ENCODE measurements around the gene VASN. TPM values are rescaled to one million over a fixed set of nuclear protein-coding genes. Genes with fewer than 3 reads are reported as not detected.
A peak's percentile ranks its signal among the peaks of the same experiment; 100 is the strongest.

Gene VASN
- total and polyA plus RNA-seq, 7 donors, result 0.46 to 10.2 (median 7.1) TPM

DNA sequence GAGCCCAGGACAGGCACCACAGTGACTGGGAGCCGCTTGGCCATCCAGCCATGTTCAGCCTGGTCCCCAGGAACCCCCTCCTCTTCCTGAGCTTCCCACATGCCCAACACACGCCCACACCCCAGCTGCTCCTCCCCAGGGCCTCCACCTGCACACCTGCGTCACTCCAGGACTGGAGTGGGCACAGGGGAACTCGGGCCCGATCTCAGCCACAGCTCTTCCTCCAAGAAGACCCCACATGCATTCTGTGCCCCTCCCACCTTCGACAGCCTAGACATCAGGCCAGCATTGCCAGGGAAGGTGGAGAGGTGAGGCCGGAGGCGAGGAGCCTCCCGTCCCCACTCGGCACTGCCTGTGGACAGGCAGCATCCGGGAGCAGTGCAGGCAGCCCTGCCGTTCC, 6.0 kb upstream of the VASN start:
- intact Hi-C loops (cut with DNase I), result no loop called here
- Histone ChIP-seq H3K9me3 (no peaks in the 10 kb centered on the region), H3K27me3 (no peaks in the 10 kb centered on the region), H3K4me3 (no peak overlapping the region), H3K4me1 (peaks cover 0 to 10% (median 4%) of the 10 kb centered on the region in 4 donors), H3K36me3 (peaks cover 0 to 44% (median 17%) of the 10 kb centered on the region in 4 donors), H3K27ac (no peak overlapping the region)
- no peak for TF ChIP-seq POLR2A (IDR thresholded peaks at IDR 0.05)
- TF ChIP-seq POLR2AphosphoS5 (IDR thresholded peaks at IDR 0.05), result no peak
- TF ChIP-seq, protein P1, sequence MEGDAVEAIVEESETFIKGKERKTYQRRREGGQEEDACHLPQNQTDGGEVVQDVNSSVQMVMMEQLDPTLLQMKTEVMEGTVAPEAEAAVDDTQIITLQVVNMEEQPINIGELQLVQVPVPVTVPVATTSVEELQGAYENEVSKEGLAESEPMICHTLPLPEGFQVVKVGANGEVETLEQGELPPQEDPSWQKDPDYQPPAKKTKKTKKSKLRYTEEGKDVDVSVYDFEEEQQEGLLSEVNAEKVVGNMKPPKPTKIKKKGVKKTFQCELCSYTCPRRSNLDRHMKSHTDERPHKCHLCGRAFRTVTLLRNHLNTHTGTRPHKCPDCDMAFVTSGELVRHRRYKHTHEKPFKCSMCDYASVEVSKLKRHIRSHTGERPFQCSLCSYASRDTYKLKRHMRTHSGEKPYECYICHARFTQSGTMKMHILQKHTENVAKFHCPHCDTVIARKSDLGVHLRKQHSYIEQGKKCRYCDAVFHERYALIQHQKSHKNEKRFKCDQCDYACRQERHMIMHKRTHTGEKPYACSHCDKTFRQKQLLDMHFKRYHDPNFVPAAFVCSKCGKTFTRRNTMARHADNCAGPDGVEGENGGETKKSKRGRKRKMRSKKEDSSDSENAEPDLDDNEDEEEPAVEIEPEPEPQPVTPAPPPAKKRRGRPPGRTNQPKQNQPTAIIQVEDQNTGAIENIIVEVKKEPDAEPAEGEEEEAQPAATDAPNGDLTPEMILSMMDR (IDR thresholded peaks at IDR 0.05), result no peak
- no peak for TF ChIP-seq EP300 (IDR thresholded peaks at IDR 0.05)
- no peak for DNase-seq
- 92 to 94% methylated on average over 12 of the region's 12 CpGs for WGBS, 2 donors

GRCh38 chr16:4366016-4366415, 5.6 kb upstream of the VASN start:
- DNase-seq, result no peak
- H3K27ac ChIP-seq, result no peak overlapping the region
- peaks cover 0 to 14% (median 7%) of the 10 kb centered on the region in 4 donors for H3K4me1 ChIP-seq
- peaks cover 0 to 42% (median 17%) of the 10 kb centered on the region in 4 donors for H3K36me3 ChIP-seq
- no peaks in the 10 kb centered on the region for H3K9me3 ChIP-seq
- H3K4me3 ChIP-seq, result no peak overlapping the region
- no peak for TF ChIP-seq POLR2A (IDR thresholded peaks at IDR 0.05)
- no peak for TF ChIP-seq EP300 (IDR thresholded peaks at IDR 0.05)
- TF ChIP-seq POLR2AphosphoS5 (IDR thresholded peaks at IDR 0.05), result no peak
- TF ChIP-seq, protein P1 (IDR thresholded peaks at IDR 0.05), result no peak
- 95 to 96% methylated on average over 13 of the region's 13 CpGs for WGBS, 2 donors
- intact Hi-C loops (cut with DNase I), result no loop called here
- no peaks in the 10 kb centered on the region for H3K27me3 ChIP-seq

GRCh38 chr16:4367393-4367856, 4.2 kb upstream of the VASN start:
- intact Hi-C loops (cut with DNase I), result no loop called here
- peaks cover 0 to 24% (median 18%) of the 10 kb centered on the region in 4 donors for H3K4me1 ChIP-seq
- 96 to 98% methylated on average over 5 of the region's 5 CpGs for WGBS, 2 donors
- H3K36me3 ChIP-seq, result peaks cover 0 to 28% (median 15%) of the 10 kb centered on the region in 4 donors
- no peak overlapping the region for H3K27ac ChIP-seq
- no peaks in the 10 kb centered on the region for H3K9me3 ChIP-seq
- DNase-seq, result no peak
- no peaks in the 10 kb centered on the region for H3K27me3 ChIP-seq
- no peak overlapping the region for H3K4me3 ChIP-seq
- TF ChIP-seq POLR2AphosphoS5 (IDR thresholded peaks at IDR 0.05) (no peak), POLR2A (IDR thresholded peaks at IDR 0.05) (no peak), EP300 (IDR thresholded peaks at IDR 0.05) (no peak)
- TF ChIP-seq, protein P1 (IDR thresholded peaks at IDR 0.05), result no peak

DNA sequence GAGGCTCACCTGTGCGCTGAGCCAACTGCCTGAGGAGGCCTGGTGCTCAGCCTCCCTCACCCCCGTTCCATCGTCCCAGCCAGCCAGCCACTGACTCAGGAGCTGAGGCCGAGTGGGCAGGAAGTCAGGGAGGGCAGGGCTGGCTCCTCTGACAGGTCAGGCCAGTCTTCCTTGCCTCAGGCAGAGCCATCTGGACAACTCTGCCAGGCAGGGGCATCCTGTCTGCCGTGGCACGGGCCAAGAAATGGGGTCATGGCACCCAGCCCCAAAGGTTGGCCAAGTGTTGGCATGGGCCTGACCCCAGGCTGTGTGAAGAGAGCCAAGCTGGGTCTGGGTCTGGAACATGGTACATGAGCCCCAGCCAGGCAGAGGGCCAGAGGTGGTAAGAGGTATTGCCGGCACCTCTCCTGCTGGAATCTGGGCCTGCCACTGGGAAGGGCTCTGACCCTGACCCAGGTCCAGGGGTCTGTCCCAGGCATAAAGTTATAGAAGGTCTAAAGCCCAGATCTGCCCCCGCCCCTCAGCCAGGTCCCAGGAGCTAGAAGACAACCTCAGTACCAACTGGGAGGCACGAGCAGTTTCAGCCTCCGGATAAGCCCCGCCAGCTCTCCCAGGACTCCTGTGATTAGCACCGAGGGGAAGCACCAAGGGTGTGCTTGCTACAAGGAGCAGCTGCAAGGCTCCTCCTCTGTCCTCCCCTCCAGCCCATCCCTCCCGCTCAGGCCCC, 2.5 kb upstream of the VASN start:
- Histone ChIP-seq H3K36me3 (peaks cover 0 to 11% (median 4%) of the 10 kb centered on the region in 4 donors), H3K27ac (no peak overlapping the region), H3K4me1 (peaks cover 0 to 41% (median 35%) of the 10 kb centered on the region in 4 donors), H3K9me3 (no peaks in the 10 kb centered on the region), H3K4me3 (no peak overlapping the region), H3K27me3 (no peaks in the 10 kb centered on the region)
- no peak for DNase-seq
- WGBS, 2 donors, result 91% methylated on average over 13 of the region's 13 CpGs
- TF ChIP-seq POLR2A (IDR thresholded peaks at IDR 0.05), result no peak
- intact Hi-C loops (cut with DNase I), result no loop called here

DNA sequence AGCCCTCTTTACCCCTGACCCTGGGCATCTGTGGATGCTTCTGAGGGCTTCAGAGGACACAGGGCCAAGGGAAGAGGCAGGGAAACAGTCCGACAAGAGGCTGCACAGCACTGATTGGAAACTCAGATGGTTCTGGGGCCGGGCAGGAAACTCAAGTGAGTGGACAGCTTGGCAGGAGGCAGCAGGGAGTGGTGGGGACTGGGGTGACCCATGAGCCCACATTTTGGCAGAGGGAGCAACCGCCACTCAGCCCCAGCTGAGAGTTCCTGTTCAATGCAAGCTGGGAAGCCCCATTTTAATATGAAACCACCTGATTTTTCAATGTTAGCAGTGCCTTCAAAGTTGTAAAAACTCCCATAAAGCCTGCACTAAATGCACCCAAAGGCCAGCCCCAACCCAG, 1.5 kb upstream of the VASN start:
- Histone ChIP-seq H3K9me3 (no peaks in the 10 kb centered on the region), H3K36me3 (peaks cover 0 to 1% (median 0%) of the 10 kb centered on the region in 4 donors), H3K27me3 (no peaks in the 10 kb centered on the region), H3K4me3 (no peak overlapping the region), H3K4me1 (peaks cover 0 to 51% (median 45%) of the 10 kb centered on the region in 4 donors), H3K27ac (peak overlapping the region; percentile 82 to 97 (median 90))
- 86 to 89% methylated on average over 3 of the region's 3 CpGs for WGBS, 2 donors
- TF ChIP-seq EP300 (IDR thresholded peaks at IDR 0.05), result no peak
- DNase-seq, result no peak
- intact Hi-C loops (cut with DNase I), result no loop called here
